LNCaP clone FGC (cell line): ENCODE results near the gene PPIF.
"Not testable (repeated sequence)": the region's sequence is repeated elsewhere in the genome, so short reads cannot be mapped to it uniquely, and the experiment has no call there.

Source experiments
- DNase-seq: peaks from one replicate; pipeline ENCODE4 v3.0.0-alpha.2; 2011; ENCODE audit warnings: low read depth
- H3K4me3 ChIP-seq: 2 replicates; pipeline ENCODE4 v1.5.1; 2011; ENCODE audit warnings: mild to moderate bottlenecking, low read depth, low read length, control low read depth
- CTCF ChIP-seq: IDR thresholded peaks from 2 replicates; pipeline ENCODE4 v1.5.1; 2012; ENCODE audit warnings: mild to moderate bottlenecking; ENCODE audit not compliant: control insufficient read depth, insufficient read depth; ENCODE audit errors: extremely low read depth

The PPIF gene

GRCh38 chr10:79336276-79336675 is 11.0 kb upstream of the PPIF start:
- DNase-seq, result no peak
- no peak overlapping the region for H3K4me3 ChIP-seq
- TF ChIP-seq CTCF, result no peak

GRCh38 chr10:79336739-79337138 is 10.5 kb upstream of the PPIF start:
- DNase-seq, result no peak
- H3K4me3 ChIP-seq, result no peak overlapping the region
- no peak for TF ChIP-seq CTCF

GRCh38 chr10:79337783-79338469 is 9.3 kb upstream of the PPIF start:
- DNase-seq, H3K4me3 ChIP-seq: not testable (repeated sequence)

GRCh38 chr10:79339266-79339665 is 8.0 kb upstream of the PPIF start:
- no peak for DNase-seq
- H3K4me3 ChIP-seq, result no peak overlapping the region
- no peak for TF ChIP-seq CTCF

GRCh38 chr10:79340646-79341244 is 6.5 kb upstream of the PPIF start:
- no peak for DNase-seq
- H3K4me3 ChIP-seq, result no peak overlapping the region
- no peak for TF ChIP-seq CTCF

DNA sequence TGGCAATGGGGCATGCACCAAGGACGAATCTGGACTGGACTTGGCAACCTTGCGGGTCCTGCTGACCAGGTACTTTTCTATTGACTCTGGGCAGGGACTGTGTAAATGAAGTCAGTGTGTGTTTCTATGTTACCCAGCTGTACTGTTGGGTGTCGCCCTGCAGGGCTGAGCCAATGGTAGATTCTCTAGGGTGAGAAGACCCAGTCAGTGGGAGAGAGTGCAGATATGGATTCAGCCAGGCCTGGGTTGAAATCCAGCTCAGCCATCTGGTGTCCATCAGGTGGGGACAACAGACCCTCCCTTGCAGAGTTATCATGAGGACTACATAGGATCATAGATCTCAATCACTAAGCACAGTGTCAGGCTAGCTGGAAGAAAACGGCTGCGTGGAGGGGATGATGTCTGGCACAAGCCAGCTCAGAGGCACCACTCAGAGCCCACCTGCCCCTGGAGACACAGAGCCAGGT is 4.9 kb upstream of the PPIF start:
- TF ChIP-seq CTCF, result no peak
- peak; percentile 88 for DNase-seq
- 0 out of 2 replicates have a peak overlapping the region, but pooled peaks have one; percentile 3 for H3K4me3 ChIP-seq

DNA sequence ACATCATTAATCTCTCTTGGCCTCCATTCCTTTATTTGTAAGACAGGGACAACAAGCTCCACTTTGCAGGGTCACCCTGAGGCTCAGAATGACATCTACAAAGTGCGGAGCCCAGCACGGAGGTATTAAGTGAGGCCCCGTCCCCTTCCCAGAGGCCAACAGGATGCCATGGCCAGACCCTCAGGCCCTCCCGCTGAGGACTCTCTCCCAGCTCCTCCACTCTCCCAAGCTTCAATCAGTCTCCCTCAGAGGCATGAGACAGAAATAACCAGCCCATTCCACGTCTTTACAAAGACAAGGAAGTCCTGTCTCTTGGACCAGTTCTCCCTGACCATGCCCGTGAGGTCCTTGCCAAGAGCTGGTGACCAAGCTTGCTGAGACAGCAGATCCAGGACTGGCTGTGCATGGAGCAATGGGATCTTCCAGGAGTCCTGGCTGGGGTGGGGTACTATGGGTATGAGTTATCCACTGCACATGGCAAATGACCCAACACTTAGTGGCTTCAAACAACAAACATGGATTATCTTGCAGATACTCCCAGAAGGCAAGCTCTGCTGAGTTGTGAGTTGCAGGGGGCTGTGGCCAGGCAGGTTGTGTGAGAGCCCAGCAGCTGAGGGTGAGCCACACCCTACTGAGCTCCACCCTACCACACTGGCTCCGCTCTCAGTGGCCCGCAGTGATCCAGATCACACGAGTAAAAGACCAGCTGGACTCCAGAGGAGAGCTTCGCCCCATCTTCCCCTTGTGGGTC is 4.3 kb upstream of the PPIF start:
- 0 out of 2 replicates have a peak overlapping the region, but pooled peaks have one; percentile 3 for H3K4me3 ChIP-seq
- DNase-seq, result peak; percentile 80
- TF ChIP-seq CTCF, result no peak
